OCI-LY3 (cell line): ENCODE measurements around the gene CAPN8.

Experiments used
- CTCF ChIP-seq: fragments of 200-600, 300-600 bp; sonication (generic); IDR thresholded peaks from 2 replicates; pipeline ENCODE4 v1.5.1; 2014; ENCODE audit warnings: antibody characterized with exemption, low read length, low read depth
- EZH2phosphoT487 ChIP-seq: fragments of 200-600 bp; shearing (Covaris generic); IDR thresholded peaks from 2 replicates; pipeline ENCODE4 v1.6.1; 2018; ENCODE audit warnings: antibody characterized with exemption, mixed run types, low read depth

- TF ChIP-seq CTCF (no peak), EZH2phosphoT487 (no peak)
Measured at GRCh38 chr1:223539750-223540149, 125.8 kb downstream of the CAPN8 start.
